Measurements from ENCODE around the gene NSA2.
A peak's percentile ranks its signal among the peaks of the same experiment; 100 is the strongest.
"Not testable (repeated sequence)": the region's sequence is repeated elsewhere in the genome, so short reads cannot be mapped to it uniquely, and the experiment has no call there.

NSA2 gene

DNA sequence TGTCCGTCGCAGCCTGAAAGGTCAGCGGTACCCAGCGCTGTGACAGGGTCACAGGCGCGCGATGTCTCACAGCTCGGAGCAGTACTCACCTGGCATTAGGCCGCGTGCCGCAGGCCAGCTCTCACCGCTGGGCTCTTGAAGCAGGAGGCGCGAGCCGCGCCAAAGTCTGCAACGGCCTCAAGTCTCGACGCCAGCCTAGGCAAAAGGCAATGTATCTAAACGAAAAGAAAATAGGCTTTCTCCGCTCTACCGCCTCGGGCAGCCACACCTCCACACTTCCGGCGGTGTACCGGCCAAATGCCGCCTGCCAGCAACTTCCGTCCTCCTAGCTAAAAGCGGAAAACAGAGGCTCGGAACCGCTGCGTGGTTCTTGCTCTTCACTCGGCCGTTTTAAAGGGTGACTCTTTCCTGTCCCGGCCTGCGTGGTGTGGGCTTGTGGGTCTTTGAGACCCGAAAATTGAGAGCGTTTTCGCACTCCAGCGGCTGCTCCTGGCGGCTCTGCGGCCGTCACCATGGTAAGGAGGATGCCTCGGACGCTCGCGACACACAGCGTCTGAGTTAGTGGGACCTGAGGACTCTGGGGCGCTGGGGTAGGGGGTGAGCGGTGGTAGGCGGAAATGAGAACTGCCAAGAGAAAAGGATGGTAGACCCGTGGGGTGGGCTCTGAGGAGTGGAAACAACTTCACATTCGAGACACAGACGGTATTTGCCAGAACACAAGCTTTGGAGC, at the start of gene NSA2, which contains the start of gene GFM2:
TSS of gene NSA2 (plus strand) at position 401 of the 730 bp plus-strand sequence. CDS start at position 513, 112 bp downstream.
TSS of gene GFM2 (minus strand) at position 269 of the 730 bp plus-strand sequence. CDS start 3,375 bp downstream, outside the sequence.
- DNase-seq: peak; percentile 87 to 88

DNA sequence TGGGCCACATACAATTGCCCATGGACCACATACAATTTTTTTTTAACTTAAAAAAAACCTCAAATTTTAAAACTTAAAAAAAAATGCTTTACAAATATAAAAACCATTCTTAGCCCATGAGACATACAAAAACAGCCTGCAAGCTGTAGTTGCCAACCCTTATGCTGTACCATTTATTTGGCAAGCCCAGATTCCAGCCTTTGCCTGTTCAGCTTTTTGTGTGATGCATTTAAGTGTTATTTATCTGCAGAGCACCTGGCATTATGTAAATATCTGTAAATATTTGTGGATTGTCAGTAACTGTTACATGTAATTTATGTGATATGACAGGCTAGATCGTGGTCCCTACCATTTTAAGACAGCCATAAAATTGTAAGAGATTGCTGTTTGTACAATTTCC, 49.5 kb upstream of the NSA2 start:
- no peak for DNase-seq

DNA sequence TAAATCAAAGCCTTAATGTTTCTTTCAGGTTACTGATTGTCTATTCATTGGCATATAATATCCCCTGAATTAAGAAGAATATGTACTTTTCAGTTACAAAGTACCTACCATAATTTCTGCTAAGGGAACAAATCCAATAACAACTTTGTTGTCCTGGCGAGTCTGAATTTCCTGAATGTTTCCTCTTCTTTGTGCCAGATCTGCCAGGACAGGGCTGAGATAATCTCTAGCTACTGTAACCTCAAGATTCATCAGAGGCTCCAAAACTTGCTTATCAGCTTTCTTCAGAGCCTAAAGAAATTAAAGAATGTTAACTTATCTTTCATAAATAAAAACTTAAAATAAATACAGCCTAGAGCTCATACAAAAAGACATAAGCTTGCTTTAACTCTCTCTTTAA, 44.8 kb upstream of the NSA2 start:
- DNase-seq: no peak

DNA sequence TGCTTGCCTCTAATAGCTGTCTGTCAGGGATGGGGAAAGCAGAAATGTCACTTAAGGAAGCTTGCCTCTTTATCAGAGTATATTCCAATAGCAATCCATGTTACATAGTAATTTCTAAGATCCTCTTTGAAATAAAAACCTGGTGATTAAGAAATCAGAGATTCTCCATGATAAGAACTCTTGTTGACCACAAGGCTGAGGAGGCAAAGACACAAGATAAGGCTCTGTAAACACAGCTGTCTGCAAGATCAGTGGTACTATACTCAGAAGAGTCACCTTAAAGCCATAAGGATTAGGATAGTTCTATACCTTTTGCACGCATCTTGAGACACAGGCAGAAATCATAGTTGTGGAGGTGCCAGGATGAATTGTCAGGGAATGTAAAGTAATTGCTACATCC, 41.7 kb upstream of the NSA2 start:
- DNase-seq: no peak

DNA sequence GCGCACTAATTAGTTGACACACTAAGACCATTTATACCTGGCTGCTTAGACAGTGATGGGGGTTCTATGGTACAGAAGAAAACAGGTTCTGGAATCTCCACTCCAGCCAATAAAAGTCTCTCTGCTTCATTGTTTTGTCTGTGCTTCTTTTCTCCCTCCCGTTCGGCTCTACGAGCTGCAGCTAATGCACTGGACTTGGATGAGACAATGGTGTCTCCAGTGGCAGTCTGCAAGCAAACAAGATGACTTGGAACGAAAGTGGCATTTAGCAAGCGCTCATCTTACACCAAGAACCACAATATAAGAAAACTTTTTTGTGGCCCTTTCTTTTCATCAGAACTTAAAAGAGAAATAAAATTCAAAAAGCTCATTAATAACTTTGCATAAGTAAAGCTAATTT, 30.3 kb upstream of the NSA2 start:
- DNase-seq: no peak

DNA sequence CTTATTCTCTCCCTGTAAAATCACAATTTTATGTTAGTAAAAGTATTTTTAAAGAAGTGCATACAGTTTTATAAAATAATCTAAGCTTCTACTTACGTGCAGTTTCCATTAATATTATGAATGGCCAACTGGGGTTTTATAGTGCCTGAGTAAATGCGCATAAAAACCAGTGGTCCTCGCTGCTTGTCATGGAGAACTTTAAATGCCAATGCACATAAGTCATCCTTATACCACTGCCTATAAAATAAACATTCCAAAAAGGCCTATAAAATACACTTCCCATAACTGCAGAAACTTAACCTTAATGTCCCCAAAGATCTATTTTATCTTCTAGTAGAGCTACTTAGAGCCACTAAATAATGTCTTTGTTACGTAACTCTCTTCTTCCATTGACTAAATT, 28.6 kb upstream of the NSA2 start:
- no peak for DNase-seq

DNA sequence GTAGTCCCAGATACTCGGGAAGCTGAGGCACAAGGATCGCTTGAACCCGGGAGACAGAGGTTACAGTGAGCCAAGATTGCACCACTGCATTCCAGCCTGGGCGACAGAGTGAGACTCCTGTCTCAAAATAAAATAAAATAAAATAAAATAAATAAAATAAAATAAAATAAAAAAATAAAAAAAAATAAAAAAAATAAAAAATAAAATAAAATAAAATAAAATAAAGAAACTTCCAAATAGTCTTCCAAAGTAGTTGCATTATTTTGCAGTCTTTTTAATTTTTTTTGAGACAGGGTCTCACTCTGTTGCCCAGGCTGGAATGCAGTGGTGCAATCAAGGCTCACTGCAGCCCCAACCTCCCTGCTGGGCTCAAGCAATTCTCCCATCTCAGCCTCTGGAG, 18.3 kb upstream of the NSA2 start:
- DNase-seq: not testable (repeated sequence)

DNA sequence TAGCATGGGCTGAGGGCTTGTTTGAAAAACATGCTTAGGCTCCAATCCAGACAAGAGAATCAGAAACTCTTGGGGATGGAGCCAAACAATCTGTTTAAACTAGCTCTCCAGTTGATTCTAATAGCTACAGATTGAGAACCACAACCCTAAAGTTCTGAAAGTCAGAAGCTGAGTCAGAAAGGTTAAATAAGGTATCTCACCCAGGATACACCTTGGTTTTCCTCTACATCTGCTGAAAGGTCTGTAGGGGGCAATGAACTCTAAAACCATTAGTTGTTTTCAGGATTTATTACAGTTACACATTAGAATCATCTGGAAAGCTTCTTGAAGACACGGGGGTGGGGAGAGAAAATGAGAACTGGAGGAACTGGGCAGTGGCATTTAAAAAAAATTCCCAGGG, 5.8 kb upstream of the NSA2 start:
- DNase-seq: no peak

DNA sequence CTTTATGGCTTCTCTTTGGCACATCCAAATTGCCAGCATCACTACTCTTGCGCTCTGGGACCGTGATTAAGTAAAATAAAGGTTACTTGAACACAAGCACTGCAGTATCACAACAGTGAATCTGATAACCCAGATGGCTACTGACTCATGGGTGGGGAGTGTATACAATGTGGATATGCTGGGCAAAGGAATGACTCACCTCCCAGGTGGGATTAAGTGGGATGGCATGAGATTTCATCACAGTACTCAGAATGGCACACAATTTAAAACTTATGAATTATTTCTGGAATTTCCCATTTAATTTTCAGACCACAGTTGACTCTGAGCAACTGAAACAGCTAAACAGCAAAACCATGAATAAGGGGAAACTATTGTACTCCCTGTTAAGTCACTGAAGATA, 4.5 kb upstream of the NSA2 start:
- DNase-seq: no peak

DNA sequence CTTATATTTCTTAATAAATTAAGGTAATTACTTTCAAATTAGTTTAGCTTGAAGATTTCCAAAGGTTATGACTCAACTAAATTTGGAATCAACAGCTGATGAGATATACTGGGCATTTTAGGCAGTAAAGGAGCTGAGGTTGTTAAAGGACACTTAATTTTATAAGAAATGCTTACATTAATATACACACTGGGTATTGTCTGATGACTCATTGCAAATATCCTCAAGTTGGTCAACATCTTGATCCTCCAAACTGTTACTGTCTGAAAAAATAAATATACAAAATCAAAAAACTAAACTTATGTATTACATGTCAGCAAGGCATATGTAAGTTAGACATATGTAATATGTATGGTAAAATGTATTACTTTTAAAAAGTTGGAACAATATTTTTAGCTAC, 3.5 kb upstream of the NSA2 start:
- no peak for DNase-seq

DNA sequence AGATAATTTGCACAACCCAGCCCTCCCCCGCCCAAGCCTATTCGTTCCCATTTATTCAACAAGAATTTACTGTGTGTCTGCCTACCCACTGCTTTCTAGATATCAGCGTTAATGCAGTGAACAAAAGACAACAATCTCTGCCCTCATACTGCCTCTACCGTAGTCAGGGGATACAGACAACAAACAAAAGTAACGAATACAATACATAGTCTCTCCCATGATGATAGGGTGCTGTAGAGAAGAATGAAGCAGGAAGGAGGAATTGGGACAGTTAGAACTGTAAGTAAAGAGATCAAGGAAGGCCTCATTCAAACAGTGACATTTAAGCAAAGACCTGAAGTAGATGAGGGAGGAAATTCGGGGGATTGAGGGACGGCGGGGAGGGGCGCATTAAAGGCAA, 1.8 kb upstream of the NSA2 start:
- DNase-seq: no peak

DNA sequence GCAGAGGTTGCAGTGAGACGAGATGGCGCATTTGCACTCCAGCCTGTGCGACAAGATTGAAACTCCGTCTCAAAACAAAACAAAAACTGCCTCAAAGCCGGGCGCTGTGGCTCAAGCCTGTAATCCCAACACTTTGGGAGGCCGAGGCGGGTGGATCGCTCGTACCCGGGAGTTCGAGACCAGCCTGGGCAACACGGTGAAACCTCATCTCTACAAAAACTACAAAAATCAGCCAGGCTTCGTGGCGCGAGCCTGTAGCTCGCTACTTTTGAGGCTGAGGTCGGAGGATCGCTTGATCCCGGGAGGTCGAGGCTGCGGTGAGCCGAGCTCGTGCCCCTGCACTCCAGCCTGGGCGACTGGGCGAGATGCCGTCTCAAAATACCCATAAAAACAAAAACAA, 1.1 kb upstream of the NSA2 start:
- no peak for DNase-seq

DNA sequence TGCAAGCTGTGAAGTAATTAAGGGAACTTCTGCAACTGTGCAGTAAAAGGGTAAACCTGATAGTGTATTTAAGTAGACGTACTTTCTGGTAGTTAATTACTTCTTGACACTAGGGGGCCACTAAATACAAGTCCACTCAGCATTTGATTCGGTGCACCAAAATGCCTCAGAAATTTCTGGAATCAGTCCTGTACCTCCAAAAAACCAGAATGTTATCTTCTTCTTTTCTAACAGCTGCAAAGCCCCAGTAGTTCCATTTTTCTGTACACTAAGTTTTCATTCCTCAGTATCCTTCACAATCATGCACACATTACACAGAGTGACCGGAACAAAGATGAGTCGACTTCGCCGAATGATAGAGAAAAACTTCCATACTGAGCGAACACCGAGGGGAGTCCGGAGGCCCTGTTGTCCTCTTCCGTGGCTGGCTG, 616 bp upstream of the NSA2 start:
- DNase-seq: peak in 1 of 2 experiments; percentile 5

DNA sequence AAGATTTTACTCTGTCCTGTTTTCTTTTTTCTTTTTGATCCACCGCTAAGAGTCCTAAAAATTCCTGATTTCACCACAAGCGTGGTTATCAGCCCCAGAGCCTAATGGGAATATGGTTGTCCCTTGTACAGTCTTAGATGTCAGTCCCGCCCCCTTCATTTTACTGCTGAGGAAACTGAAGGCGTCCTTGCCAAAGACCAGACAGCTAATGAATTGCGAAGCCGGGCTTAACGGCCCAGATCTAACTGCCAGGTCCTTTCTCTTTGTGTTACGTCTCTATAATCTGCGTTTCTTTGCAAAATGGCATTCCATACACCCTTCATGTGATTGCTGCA, 497 bp downstream of the NSA2 start:
- DNase-seq: no peak

DNA sequence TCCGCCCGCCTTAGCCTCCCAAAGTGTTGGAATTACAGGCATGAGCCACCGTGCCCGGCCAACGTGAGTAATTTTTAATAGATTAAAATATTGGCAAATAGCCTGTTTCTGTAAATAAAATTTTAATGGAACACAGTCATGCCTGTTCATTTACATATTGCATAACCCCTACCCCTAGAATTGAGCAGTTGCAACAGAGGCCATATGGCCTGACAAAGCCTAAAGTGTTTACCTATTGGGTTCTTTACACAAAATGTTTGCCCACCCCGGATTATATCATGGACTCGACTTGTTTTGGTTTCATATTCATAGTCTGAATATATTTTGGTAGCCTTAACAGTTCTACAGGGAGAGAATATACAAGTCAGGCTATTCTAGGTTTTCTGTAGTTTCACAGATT, 5.3 kb downstream of the NSA2 start:
- no peak for DNase-seq

DNA sequence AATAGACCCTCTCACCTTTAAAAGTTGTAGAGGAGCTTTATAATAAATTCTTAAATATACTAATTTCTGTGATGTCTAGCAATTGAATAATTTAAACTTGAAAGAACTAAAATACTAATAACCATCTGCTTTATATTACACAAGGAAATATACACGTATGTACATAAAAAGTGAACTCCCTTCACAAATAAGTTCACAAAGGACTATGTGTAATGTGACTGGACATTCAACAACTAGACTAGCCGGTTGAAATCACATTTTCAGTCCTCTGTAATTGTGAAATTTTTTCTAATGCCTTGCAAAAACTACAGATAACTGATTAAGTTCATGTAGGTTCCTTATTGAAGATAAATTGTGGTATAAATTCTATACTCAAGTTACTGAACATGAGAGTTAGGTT, 11.6 kb downstream of the NSA2 start:
- no peak for DNase-seq

DNA sequence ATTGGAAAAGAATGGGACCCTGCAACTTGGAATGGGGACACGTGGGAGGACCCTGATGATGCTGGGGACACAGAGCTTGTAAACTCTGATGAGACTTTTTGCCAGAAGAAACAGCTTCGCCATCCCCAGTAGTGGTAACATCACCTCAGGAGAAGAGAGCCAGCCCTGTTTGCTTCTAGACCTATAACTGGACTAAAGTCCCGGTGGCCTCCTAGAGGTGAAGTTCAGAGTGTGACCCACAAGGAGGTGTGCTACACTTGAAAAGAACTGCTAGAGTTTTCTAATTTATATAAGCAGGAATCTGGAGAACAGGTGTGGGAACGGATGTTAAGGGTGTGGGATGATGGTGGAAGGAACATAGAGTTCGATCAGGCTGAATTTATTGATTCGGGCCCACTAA, 19.8 kb downstream of the NSA2 start:
- DNase-seq: no peak

DNA sequence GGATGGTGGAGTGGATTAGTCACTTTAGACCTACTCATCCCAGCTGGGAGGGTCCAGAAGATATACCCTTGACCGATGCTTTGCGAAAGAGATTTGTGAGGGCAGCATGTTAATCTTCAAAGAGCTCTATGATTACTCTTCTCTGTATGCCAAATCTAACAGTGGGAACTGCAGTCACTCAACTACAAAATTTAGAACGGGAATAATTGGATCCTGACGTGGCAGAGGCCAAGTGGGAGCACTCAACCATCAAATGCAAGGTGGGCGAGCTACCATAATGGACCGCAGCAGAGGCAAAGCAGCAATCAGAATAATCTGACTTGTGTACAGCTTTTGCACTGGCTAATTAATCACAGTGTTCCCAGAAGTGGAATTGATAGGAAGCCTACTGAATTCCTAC, 20.4 kb downstream of the NSA2 start:
- no peak for DNase-seq

DNA sequence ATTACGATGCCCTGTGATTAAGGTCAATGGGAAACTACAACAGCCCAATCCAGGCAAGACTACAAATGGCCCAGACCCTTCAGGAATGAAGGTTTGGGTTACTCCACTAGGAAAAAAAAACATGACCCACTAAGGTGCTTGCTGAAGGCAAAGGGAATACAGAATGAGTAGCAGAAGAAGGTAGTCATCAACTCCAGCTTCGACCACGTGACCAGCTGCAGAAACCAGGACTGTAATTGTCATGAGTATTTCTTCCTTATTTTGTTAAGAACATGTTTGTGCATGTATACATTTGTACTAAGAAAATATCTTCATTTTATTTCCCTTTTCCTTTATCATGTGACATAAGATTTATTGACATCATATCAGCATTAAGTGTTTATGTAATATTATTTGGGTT, 24.6 kb downstream of the NSA2 start:
- not testable (repeated sequence) for DNase-seq

DNA sequence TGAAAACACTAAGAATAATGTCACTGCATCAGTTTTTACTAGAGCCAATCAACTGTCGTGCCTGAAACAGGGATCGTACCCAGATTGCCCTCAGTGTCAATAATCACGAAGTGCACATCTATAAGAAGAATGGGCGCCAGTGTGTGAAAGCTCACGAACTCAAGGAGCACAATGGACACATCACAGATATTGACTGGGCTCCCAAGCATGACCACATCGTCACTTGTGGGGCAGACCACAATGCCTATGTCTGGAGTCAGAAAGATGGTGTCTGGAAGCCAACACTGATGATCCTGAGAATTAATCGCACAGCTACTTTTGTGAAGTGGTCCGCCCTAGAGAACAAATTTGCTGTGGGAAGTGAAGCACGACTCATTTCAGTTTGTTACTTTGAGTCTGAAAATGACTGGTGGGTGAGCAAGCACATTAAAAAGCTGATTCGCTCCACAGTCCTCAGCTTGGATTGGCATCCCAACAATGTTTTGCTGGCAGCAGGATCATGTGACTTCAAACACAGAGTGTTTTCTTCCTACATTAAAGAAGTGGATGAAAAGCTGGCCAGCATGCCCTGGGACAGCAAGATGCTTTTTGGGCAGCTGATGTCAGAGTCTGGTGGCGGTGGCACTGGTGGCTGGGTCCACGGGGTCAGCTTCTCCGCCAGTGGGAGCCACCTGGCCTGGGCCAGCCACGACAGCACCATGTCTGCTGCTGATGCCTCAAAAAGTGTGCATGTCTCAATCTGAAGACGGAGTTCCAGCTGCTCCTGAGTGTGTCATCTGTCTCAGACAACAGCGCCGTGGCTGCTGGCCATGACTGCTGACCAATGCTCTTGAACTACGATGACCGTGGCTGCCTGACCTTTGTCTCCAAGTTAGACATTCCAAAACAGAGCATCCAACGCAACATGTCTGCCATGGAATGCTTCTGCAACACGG, 32.2 kb downstream of the NSA2 start:
- DNase-seq: no peak

DNA sequence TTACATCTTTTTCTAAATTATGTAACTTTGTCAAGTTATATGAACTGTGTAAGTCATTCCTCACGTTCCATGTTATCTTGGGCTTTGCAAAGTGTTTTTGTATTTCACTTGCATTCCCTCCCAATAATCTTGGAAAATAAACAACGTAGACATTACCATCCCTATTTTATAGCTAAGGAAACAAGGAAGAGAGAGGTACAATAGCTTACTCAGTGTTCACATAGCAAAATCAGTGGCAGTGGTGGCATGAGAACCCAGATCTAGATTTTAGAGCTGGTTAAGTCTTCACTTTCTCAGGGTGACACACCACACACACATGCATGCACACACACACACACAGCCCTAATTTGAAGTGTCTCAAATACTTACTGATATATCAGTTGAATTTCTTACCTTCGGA, 34.1 kb downstream of the NSA2 start:
- no peak for DNase-seq

DNA sequence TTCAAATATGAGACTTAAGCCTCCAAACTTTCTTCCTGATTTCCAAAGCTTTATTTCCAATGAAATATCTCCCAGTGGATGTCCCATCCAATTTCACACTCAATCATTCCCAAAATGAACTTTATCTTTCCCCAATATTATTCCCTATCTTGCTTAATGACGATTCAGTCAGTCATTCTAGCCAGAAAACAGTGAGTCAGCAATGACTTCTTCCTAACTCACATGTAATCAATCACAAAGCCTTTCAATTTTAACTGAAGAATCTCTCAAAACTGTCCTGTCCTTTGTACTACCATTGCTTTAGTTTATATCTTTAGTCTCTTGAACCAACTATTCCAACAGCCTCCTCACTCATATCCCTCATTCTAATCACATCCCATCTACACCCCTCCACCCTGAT, 34.9 kb downstream of the NSA2 start:
- no peak for DNase-seq

DNA sequence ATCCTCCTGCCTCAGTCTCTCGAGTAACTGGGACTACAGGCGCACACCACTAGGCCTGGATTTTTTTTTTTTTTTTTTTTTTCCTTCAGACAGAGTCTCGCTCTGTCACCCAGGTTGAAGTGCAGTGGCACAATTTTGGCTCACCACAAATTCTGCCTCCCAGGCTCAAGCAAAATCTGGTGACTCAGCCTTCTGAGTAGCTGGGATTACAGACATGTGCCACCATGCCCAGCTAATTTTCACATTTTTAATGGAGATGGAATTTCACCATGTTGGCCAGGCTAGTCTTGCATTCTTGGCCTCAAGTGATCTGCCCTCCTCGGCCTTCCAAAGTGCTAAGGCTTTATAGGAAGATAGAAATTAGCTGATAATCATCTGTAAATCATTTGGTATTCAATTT, 43.9 kb downstream of the NSA2 start:
- no peak for DNase-seq

DNA sequence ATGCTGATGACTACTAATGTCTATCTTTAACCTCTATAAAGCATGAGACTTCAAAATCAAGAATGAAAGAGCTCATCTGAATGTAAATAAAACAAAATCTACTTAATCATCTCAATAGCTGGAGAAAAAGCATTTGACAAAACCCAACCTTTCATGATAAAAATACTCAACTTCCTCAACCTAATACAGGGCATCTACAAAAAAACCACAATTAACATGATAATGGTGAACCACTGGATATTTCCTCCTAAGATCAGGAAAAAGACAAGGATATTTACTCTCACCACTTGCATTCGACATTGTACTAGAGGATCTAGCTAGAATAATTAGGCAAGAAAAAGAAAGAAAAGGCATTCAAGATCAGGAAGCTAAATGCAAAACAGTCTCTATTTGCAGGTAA, 49.8 kb downstream of the NSA2 start:
- DNase-seq: no peak

All from NCI-H187 (cell line).